GM19240 (cell line): ENCODE results near the gene DOCK1.

Experiments used
- DNase-seq: peaks from one replicate; pipeline ENCODE4 v3.0.0; 2011; ENCODE audit warnings: low spot score; ENCODE audit not compliant: insufficient read length

The DOCK1 gene

DNA sequence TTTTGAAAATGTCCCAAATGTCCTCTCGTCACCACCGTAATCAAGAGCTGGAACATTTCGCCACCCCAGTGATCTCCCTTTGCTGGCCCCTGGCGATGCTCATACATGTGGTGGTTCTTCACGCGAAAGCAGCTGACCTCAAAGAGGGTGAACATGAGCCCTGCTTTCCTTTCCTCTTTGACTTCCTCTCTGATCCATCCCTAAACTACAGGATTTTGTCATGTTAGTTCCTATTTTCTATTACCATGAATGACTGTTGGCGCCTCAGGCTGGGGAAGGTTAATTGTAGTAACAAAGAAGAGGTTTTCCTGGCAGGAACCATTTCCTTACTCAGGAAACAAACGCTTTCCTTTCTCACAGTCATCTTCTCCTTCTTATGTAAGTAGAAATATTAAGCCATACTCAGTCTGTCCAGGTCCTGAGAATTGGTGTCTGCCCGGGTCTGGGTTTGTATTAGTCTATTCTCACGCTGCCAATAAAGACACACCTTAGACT lies 176.7 kb downstream of the DOCK1 start:
- DNase-seq: no peak

DNA sequence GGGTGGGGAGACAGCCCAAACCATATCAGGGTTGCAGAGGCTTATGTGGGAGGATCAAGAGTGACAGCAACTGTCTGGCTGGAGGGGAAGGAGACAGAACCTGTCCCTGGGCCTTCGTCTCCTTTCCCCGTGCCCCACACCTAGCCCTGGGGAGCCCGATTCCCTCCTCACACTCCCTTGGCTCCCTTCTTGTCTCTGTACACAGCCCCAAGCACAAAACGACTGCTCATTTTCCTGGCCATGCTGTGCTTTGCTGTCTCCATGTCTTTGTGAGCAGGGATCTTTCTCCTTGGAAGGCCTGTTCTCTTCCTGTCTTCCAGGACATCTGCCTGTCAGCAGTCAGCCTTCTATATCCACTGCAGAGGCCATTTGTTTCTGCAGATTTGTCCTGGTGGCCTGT lies 177.4 kb downstream of the DOCK1 start:
- no peak for DNase-seq

DNA sequence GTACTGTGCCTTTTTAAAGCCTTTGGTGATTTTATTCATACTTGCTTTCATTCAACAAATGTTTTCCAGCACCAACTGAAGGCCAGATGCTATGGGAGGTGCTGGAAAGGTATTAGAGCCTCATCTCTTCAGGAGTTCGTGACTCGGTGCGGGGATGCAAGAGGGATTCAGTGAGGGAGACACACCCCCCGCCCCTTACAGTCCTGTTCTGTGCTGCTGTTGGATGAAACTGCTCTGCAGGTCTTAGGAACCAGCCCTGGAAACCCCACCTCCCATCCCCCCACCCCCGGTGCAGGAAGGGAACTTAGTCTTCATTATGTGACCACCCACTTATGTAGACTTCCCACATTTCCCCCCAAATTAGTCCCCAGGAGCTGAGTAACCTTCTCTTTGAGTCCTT lies 180.7 kb downstream of the DOCK1 start:
- DNase-seq: no peak

DNA sequence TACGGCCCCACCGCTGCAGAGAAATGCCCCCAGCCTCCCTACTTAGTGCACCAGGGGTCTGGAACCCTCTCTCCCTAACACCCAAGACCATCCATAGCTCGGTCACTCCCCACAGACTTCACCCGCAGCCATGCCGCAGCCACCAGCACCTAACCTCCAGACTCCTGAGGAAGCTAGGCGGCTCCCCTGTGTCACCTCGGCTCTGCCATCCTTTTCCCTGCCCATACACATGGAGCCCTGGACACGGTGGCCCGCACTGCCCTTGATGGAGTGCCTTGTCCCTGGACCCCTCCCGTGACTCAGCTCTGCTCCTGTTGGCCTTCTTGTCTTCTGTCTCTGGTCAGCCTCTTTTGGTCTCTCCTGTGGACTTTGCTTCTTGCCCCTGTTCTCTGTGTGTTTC lies 183.7 kb downstream of the DOCK1 start:
- DNase-seq: no peak

DNA sequence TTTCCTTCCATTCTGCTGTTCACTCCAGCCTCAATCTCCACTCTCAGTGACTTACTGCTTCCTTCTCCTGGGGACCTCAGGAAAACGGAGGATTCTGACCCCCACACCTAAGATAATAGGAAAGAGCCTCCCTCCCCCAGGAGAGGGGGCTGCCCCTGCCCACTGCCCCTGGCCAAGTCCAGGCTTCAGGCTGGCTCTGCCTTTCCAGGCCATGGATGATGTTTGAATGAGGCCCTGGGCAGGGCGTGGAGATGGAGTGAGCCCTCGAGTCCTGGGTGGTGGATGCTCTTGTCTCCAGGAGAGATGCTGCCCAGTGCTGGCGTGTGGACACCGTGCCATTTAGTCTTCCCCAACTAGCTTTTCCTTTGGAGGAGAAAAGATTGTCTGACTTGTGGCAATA lies 184.2 kb downstream of the DOCK1 start:
- no peak for DNase-seq

DNA sequence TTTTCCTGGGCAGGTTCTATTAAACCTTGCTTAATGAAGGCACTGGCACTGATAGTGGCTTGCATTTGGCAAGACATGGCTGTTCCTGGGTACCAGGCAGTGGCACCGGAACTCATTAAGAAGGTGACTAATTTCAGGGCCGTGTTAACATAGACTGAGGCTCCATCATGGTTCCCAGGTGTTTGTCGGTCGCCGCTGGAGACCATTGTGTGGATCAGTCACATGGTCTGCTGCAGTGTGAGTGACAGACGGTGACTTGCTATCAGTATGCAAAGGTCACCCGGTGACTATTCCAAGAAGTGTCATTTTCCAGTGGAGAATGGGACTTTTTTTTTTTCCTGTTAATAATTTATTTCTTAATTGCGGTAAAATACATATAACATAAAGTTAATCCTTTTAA lies 184.9 kb downstream of the DOCK1 start:
- DNase-seq: no peak

DNA sequence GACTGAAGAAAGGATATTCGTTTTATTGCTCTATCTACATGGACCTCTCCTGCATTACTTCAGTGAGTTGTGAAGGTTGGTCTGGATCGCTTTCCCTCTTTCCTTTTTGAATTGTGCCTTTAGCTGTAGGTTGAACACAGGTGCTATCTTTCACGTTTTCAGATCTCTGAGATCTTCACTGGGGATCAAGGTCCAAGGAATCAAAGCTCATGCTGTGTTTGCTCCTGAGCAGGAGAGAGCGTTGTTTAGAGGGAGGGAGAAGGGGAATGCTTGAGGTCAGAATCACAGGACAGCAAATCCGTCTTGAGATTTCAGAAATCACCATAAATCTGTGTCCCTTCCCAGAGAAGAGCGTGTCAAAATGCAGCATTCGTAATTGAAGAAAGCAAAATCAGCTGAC lies 186.1 kb downstream of the DOCK1 start:
- DNase-seq: no peak

DNA sequence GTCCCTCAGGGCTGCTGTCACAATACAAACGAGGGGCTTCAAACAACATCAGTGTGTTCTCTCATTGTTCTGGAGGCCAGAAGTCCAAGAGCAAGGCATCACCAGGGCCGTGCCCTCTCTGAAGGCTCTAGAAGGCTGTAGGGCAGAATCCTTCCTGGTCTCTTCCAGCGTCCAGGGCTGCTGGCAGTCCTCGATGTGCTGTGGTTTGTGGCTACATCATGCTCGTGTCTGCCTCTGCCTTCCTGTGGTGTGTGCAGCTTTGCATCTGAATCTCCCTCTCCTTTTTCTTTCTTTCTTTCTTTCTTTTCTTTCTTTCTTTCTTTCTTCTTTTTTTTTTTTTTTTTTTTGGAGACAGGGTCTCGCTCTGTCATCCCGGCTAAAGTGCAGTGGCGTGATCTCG lies 187.7 kb downstream of the DOCK1 start:
- DNase-seq: no peak

DNA sequence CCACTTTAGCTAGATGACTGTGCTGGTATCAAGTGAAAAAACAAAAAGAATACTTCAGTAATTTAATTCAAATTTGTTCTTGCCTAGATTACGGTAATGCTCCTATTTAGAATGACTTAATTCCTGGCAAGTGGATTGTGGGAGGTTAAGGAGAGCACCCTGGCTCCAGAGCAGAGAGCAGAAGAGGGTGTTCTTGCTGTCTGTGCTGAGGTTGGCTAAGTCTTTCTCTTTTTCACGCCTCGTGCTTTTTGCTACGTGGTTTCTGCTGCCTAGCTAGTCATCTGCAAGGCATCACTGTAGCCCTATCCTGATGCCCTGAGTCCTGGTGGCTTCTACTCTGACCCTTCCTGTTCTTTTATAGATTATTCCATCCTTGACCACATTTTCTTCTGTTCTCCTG lies 189.8 kb downstream of the DOCK1 start:
- no peak for DNase-seq

DNA sequence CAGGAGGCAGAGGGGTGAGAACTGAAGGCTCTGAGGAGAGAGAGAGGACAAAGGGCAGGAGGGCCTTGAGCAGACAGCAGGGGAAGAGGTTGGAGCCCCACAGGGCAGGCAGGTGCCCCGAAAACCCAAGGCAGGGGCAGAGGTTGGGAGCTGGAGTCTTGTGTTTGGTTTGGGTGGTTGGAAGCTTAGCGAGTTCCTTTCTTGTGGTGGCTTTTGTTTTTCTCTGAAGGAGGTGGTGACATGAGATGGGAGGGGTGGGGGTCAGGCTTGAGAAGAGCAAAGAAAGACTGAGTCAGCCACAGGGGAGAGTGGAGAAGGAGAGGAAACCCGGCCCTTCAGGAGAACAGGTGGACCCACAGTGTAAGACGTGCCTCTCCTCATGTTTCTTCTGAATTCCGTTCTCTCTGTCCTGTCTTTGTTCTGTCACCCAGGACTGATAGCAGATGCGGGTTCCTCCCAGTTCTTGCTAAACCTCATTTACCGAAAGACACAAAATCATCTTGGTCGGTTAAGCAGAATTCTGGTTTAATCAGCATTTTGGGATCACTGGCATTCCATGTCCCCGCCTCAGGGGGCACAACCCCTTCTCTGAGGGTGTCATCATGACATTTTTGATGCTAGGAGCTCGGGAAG lies 195.9 kb downstream of the DOCK1 start:
- no peak for DNase-seq

DNA sequence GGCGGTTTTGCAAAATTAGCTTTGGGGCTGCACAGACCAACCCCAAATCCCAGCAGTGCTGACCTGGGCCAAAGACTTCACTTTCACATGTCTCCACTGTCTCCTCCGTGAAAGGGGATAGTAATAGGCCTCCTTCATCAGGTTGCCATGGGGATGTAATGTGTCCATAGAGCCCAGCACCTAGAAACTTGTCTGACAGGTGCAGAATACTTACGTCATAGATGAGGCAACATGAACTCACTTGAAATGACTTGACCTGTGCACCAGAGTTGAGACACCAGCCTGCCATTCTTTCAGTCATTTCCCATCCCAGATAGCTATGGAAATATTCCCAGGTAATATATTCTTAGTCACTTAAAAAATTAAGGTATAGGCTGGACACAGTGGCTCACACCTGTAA lies 196.9 kb downstream of the DOCK1 start:
- DNase-seq: no peak

DNA sequence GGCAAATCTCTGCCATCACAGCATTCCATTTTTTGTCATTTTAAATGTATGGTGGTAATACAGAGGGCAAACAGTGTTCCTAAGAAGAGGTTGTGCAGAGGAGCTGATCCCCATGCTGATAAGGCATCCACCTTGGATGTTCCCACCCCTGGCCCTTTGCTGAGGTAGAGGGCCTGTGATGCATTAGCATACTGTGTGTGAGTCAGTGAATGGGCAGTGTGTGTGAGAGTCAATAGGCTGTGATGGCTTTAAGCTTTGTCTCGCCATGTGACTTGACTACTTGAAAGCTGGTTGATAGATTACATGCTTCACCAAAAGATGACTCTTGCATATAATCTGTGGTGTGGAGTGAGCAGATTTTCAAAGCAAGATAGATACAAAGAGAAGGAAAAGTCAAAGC lies 209.9 kb downstream of the DOCK1 start:
- no peak for DNase-seq

DNA sequence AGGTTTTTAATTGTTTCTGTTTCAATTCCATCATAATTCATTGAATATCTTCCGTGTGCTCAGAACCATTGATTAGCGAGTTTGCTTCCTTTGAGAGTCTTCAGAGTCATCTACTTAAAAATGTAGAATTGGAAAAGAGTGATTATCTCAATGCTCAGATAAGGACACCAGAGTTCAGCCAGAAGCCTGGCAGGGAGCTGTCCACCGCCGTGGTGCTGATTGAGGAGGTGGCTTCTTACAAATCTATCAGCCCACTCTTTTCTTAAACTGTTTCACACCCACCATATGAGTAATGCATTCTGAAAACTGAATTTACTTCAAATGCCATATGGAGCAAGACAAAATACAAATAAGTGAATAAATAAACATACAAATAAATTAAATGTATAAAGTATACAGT lies 211.9 kb downstream of the DOCK1 start:
- no peak for DNase-seq

DNA sequence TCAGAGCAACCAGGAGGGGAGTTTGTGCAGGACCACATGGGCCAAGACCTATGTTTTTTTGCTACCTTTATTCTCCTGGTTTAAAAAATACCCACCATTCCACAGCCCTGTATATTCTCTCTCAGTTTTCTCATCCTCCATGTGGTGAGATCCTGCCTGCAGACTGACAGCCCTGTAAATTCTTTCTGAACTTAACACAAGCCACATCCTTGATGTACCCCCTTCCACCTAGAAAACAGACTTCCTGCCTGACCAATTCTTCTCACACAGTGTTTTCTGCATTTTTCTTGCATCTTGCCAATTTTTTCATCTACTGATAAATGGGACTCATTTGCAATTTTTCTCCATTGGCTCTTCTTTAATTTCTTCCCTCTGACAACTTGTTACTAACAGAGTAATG lies 212.8 kb downstream of the DOCK1 start:
- no peak for DNase-seq

DNA sequence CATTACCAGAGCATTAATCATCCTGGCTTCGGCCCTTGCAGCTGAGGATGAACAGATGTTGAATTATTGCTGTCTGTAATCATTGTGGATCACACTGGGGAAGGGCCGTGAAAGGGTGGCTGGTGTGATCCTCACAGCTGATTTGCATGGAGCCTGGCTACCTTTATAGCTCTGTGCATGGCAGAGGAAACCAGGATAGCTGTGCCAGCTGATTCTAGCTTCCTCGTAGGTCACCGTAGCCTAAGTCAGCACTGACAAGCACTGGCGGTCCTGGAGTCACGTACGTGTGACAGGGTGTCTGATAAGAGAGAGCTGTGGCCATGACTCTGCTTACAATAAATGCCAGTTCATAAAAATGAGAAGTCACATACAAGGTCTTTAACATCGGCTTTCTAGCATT lies 214.7 kb downstream of the DOCK1 start:
- no peak for DNase-seq

DNA sequence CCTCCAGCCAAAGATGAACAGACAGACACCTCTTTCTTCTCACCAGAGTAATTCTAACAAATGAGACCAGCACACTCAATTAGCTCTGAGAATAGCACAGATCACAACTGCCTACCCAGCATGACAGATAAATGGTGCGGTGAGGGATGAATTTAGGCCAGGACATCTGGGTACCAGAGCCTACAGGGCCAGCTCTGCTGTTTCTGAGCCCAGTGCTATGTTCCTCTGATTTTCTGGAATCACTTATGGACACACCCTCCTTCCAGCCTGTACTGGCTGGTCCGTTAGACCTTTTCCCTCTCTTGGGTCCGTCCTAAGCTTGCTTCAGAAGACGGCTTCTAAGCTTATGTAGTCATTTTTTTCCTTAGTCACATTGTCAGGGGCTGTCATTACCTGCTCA lies 217.6 kb downstream of the DOCK1 start:
- DNase-seq: no peak

DNA sequence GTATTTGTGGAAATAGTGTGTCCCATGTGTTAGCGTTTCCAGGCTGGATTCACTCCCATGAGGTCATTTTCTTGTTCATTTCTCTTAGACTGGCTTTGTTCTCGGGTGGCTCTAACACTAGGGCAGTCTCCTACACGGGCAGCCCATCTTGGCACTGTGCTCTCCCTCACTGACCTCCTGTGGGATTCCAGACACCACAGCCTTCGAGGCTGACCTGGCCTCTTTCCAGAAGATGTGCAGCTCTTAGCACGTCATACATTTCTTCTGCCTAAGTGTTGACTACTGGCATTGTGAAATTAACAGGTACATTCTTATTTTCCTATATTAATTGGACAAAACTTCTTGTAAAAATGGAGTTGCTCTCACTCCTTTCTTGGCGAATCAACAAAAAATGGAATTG lies 218.4 kb downstream of the DOCK1 start:
- no peak for DNase-seq

DNA sequence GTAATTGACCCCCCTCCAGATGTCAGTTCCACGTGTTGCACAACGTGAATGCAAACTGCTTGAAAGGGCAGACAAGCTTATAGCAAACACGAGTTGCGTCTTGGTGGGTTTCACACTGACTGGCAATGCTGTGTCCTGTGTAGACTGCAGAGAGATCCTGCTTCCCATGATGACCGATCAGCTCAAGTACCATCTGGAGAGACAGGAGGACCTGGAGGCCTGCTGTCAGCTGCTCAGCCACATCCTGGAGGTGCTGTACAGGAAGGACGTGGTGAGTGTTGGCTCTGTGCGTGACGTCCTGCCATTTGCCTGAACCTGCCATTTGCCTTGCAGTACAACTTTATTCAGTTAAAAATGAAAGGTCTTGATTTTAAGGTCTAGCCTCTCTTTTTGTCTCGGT lies 220.1 kb downstream of the DOCK1 start:
- no peak for DNase-seq

DNA sequence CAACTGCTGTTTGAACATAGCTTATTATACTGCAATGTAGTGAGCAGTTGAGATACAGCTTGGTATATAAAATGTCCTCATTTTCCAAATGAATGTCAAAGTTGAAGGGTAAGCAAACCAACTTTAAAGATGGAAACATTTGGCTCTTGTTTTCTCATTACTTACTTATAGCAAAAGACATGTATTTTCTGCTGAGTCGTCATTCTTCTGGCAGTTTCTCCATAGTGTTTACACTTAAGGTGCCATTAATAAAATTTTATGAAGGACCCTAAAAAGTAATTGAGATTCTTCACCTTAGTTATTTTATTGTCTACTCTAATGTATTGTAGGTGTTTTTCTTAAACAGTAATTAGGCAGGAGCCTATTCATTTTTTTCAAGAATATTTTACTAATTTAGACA lies 222.6 kb downstream of the DOCK1 start:
- no peak for DNase-seq

DNA sequence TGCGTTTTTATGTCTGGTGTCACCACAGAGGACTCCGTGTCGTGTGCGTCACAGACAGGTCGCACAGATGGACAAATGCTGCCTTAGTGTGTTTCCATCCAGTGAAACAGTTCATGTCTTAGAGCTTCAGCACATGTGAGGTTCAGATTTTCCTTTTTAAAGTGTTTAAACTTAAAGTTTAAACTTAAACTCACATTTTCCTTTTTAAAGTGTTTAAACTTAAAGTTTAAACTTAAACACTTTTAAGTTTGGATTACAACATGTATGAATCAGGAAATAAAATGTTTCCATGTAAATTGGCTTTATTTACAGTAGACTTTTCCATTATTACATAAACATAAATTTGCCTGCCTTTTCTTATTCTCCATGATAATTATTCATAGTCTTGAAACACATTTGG lies 223.9 kb downstream of the DOCK1 start:
- DNase-seq: no peak

DNA sequence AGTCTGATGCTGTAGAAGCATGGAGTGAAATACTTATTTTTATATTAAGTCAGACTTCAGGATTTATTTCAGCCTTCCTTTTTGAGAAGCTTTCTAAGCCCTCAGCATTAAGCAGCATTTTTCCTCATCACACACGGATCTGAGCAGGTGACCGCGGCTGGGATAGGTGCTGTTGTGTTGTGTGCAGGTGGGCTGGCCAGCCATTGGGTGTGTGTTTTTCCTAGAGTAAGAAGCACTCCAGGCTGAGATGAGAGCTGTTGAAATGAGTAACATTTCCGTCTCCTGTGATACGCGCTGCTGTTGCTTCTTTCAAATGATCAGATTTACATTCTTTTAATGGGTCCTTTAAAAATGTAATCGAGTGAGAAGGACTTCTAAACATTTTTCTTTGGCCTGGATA lies 227.2 kb downstream of the DOCK1 start:
- no peak for DNase-seq

DNA sequence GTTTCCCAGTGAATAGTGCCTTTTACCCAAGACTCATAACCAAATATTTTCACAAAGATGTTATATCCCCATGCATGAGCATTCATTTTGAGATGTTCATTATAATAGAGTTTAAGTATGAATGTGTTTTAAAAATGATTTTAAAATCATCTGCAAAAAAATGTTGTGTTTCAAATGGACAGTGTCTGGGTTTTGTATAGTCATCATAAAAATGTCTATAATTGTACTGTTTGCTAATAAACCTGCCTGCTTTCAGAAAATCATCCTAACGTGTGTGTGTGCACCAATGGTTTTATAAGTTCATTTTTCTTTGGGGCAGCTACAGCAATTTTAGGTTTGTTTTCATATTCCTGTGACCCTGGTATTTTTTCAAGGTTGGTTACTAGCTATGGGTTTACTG lies 228.0 kb downstream of the DOCK1 start:
- DNase-seq: no peak

DNA sequence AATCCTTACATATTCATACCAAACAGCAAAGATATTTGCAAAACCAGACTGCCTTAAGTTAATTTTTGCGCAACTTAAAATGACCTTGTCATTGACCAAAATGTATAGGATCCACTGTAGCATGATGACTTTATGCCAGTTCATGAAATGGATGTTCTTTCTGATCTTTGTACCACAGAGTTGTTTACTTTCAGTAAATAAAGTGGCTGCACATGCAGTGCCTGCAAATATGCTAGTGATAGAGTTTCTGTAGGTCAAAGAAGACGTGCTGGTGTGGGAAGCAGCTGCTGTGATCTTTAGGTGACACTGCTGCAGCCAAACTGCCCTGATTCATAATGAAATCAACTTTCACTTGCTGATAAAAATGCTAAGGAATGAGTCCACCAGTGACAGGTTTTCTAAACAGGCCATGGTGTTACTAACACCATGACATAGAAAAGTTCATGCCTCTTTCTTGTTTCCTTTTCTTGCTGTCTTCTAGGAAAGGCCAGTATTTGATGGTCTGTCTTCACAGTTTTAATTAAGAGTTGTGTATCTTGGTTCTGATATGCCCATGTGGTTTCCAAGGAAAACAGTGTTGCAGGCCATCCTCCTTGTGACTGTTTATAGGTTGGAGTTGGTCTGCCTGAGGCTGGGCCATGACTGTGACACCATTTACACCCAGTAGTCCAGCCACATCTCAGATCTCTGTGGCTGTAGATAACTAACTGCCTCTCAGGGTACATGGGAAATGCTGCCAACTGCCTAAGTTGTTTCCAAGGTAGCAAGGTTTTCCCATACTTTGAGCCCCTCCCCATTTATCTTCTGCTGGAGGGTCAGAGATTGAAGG lies 228.7 kb downstream of the DOCK1 start:
- no peak for DNase-seq
